ENCODE results near the gene FBLIM1.

Gene FBLIM1

GRCh38 chr1:15748690-15749398 lies 9.8 kb upstream of the FBLIM1 start:
- DNase-seq, result no peak

- DNase-seq, result no peak
Observed at GRCh38 chr1:15749399-15750291, 8.9 kb upstream of the FBLIM1 start.

GRCh38 chr1:15750924-15751323 lies 7.7 kb upstream of the FBLIM1 start:
- DNase-seq, result no peak

- no peak for DNase-seq
Observed at GRCh38 chr1:15751717-15752116, 6.9 kb upstream of the FBLIM1 start.

- DNase-seq, result no peak
Observed at GRCh38 chr1:15753776-15754175, 4.8 kb upstream of the FBLIM1 start.

GRCh38 chr1:15755021-15755645 lies 3.5 kb upstream of the FBLIM1 start:
- no peak for DNase-seq

GRCh38 chr1:15755646-15756040 lies 3.0 kb upstream of the FBLIM1 start:
- no peak for DNase-seq

- DNase-seq, result no peak
Observed at GRCh38 chr1:15756143-15757015, 2.2 kb upstream of the FBLIM1 start.

GRCh38 chr1:15757016-15757543 lies 1.5 kb upstream of the FBLIM1 start:
- DNase-seq, result no peak

- no peak for DNase-seq
Observed at GRCh38 chr1:15757575-15758342, 836 bp upstream of the FBLIM1 start.

- no peak for DNase-seq
Observed at GRCh38 chr1:15758953-15759661, 512 bp downstream of the FBLIM1 start.

- DNase-seq, result no peak
Observed at GRCh38 chr1:15760520-15761211, 2.1 kb downstream of the FBLIM1 start.

GRCh38 chr1:15761366-15762128 lies 3.0 kb downstream of the FBLIM1 start:
- no peak for DNase-seq

- DNase-seq, result no peak
Observed at GRCh38 chr1:15762546-15762945, 4.0 kb downstream of the FBLIM1 start.

- DNase-seq, result no peak
Observed at GRCh38 chr1:15764269-15764764, 5.7 kb downstream of the FBLIM1 start.

- no peak for DNase-seq
Observed at GRCh38 chr1:15764890-15765289, 6.3 kb downstream of the FBLIM1 start.

GRCh38 chr1:15765495-15766194 lies 7.0 kb downstream of the FBLIM1 start:
- no peak for DNase-seq

- no peak for DNase-seq
Observed at GRCh38 chr1:15767941-15768340, 9.3 kb downstream of the FBLIM1 start.

- no peak for DNase-seq
Observed at GRCh38 chr1:15768388-15768787, 9.8 kb downstream of the FBLIM1 start.

Data from stimulated activated CD4-positive, alpha-beta T cell treated with anti-CD3 and anti-CD28 coated beads, Interleukin-4, amount 100 ng/mL, for 24 hours (primary cell).